Measurements from ENCODE around the gene SIX5. TPM values are rescaled to one million over a fixed set of nuclear protein-coding genes. Genes with fewer than 3 reads are reported as not detected.

The SIX5 gene
- total RNA-seq, 1 experiment from 2014 or later, result 26.0 TPM

DNA sequence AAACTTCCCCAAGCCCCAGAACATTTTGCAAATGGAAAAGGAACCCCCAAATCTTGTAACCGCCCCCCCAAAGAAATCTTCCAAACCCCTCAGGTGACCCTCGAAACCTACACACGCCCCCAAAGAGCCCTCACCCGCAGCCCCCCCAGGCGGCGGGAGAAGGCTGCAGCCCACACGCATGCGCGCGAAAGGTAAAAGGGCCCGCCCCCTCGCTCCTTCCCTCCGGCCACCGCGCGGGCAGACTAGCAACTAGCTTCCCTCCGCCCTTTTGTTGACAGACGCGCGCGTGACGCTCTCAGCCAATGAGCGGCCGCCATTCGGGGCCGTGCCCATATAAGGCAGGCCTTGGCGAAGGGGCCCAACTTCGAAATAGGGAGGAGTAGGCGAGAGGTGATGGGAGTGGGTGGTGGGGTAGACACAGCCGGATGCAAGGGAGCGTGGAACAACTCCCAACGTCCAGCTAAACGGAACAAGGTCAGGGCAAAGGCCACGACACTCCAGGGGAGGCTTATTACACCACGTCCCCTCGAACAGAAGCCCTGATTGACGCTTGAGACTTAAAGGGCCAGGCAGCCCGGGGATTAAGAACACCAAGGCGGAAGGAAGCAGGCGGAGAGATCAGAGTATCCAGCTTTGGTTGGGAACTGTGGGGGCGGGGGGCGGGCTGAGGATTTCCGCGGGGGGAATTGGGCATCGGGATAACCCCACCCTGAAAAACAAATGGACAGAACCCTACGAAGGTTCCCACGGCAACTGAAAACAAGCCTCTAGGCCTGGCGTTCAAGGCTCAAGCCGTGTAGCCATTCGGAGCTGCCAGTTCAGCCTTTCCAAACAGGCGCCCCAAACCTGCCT, 51.7 kb downstream of the SIX5 start (continued):
- TF ChIP-seq, protein P1, sequence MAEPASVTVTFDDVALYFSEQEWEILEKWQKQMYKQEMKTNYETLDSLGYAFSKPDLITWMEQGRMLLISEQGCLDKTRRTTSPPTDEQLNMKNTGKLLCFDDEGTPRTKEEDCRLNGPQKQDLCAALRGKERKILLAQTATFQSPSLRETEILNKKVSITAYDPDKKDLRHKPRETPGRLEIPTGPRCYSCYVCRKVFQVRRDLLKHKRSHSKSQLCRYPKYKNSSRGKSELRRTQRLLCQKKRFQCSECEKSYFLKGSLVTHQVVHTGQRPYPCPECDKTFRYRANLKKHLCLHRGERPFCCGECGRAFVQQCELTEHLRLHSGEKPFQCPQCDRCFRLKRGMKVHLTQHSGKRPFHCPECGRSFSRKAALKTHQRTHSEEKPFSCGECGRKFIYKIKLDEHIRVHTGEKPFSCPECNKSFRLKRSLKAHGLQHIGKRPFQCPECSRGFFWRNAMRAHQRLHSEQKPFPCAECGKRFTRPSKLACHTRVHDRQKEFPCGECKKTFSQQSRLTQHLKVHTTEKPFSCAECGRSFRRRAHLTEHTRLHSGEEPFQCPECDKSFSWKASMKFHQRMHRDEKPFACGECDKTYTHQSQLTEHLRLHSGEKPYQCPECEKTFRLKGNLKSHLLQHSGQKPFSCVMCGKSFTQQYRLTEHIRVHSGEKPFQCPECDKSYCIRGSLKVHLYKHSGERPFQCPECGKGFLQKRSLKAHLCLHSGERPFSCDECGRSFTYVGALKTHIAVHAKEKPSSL (CRISPR knock-in tag; conservative IDR thresholded peaks at IDR 0.05), result no peak
- TF ChIP-seq, protein P2, sequence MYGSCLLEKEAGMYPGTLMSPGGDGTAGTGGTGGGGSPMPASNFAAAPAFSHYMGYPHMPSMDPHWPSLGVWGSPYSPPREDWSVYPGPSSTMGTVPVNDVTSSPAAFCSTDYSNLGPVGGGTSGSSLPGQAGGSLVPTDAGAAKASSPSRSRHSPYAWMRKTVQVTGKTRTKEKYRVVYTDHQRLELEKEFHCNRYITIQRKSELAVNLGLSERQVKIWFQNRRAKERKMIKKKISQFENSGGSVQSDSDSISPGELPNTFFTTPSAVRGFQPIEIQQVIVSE (CRISPR knock-in tag; IDR thresholded peaks at IDR 0.05; ENCODE audit: borderline replicate concordance), result no peak
- TF ChIP-seq SMAD4 (CRISPR knock-in tag; IDR thresholded peaks at IDR 0.05), result no peak
- TF ChIP-seq, protein P3, sequence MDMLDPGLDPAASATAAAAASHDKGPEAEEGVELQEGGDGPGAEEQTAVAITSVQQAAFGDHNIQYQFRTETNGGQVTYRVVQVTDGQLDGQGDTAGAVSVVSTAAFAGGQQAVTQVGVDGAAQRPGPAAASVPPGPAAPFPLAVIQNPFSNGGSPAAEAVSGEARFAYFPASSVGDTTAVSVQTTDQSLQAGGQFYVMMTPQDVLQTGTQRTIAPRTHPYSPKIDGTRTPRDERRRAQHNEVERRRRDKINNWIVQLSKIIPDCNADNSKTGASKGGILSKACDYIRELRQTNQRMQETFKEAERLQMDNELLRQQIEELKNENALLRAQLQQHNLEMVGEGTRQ (CRISPR knock-in tag; IDR thresholded peaks at IDR 0.05), result peak; percentile 95
- no peak for TF ChIP-seq ELF4 (CRISPR knock-in tag; IDR thresholded peaks at IDR 0.05; ENCODE audit: low read depth)
- TF ChIP-seq, protein P4, sequence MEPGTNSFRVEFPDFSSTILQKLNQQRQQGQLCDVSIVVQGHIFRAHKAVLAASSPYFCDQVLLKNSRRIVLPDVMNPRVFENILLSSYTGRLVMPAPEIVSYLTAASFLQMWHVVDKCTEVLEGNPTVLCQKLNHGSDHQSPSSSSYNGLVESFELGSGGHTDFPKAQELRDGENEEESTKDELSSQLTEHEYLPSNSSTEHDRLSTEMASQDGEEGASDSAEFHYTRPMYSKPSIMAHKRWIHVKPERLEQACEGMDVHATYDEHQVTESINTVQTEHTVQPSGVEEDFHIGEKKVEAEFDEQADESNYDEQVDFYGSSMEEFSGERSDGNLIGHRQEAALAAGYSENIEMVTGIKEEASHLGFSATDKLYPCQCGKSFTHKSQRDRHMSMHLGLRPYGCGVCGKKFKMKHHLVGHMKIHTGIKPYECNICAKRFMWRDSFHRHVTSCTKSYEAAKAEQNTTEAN (CRISPR knock-in tag; IDR thresholded peaks at IDR 0.05), result 0 out of 2 replicates have a peak, but pooled peaks have one; percentile 38
- no peak for TF ChIP-seq NR1H2 (CRISPR knock-in tag; IDR thresholded peaks at IDR 0.05)
- no peak for TF ChIP-seq HMGA2 (CRISPR knock-in tag; IDR thresholded peaks at IDR 0.05)
- peak; percentile 69; the same call in 1 of the 2 replicates for TF ChIP-seq FOXP1 (CRISPR knock-in tag; IDR thresholded peaks at IDR 0.05; ENCODE audit: borderline replicate concordance)
- TF ChIP-seq, protein P5, sequence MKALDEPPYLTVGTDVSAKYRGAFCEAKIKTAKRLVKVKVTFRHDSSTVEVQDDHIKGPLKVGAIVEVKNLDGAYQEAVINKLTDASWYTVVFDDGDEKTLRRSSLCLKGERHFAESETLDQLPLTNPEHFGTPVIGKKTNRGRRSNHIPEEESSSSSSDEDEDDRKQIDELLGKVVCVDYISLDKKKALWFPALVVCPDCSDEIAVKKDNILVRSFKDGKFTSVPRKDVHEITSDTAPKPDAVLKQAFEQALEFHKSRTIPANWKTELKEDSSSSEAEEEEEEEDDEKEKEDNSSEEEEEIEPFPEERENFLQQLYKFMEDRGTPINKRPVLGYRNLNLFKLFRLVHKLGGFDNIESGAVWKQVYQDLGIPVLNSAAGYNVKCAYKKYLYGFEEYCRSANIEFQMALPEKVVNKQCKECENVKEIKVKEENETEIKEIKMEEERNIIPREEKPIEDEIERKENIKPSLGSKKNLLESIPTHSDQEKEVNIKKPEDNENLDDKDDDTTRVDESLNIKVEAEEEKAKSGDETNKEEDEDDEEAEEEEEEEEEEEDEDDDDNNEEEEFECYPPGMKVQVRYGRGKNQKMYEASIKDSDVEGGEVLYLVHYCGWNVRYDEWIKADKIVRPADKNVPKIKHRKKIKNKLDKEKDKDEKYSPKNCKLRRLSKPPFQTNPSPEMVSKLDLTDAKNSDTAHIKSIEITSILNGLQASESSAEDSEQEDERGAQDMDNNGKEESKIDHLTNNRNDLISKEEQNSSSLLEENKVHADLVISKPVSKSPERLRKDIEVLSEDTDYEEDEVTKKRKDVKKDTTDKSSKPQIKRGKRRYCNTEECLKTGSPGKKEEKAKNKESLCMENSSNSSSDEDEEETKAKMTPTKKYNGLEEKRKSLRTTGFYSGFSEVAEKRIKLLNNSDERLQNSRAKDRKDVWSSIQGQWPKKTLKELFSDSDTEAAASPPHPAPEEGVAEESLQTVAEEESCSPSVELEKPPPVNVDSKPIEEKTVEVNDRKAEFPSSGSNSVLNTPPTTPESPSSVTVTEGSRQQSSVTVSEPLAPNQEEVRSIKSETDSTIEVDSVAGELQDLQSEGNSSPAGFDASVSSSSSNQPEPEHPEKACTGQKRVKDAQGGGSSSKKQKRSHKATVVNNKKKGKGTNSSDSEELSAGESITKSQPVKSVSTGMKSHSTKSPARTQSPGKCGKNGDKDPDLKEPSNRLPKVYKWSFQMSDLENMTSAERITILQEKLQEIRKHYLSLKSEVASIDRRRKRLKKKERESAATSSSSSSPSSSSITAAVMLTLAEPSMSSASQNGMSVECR (CRISPR knock-in tag; IDR thresholded peaks at IDR 0.05; ENCODE audit: borderline replicate concordance), result 0 out of 2 replicates have a peak, but pooled peaks have one; percentile 74
- TF ChIP-seq, protein P6, sequence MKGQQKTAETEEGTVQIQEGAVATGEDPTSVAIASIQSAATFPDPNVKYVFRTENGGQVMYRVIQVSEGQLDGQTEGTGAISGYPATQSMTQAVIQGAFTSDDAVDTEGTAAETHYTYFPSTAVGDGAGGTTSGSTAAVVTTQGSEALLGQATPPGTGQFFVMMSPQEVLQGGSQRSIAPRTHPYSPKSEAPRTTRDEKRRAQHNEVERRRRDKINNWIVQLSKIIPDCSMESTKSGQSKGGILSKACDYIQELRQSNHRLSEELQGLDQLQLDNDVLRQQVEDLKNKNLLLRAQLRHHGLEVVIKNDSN (CRISPR knock-in tag; IDR thresholded peaks at IDR 0.05), result peak; percentile 97

DNA sequence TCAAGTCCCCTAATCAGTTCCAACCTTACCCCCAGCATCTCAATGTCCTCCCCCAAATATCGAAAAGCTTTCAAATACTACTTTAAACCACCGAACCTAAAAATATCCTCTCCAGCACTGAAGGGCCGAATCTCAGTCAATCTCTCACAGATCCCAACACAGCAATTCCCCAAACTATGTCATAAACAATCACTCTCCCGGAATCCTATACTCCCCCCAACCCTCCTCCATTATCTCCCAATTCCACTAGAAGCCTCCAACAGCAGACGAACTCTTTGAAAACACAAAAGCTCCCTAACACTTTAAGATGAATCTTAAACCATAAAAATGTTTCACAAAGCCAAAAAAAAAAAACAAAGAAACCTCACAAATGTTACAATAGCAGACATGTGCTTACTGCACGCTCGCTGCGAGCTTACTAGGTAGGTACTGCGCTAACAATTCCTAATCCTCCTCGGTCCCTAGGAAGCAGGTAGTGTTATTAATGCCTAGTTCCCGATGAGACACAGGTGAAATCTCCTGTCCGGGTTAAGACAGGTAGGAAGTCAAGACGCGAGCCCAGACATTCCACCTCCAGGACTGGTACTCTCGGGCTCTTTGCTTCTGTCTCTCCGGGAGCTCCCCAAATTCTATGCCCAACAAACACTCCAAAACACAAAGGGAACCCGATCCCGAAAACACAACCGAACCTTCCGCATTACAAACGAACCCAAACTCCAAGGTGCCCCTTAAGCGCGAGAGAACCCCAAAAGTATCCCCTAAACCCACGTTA, 52.5 kb downstream of the SIX5 start:
- DNase-seq (ENCODE audit: low spot score), result no peak
- peaks cover 28% of the 10 kb centered on the region for H3K4me1 Mint-ChIP-seq
- no peaks in the 10 kb centered on the region; the same call in 1 of the 2 replicates for H3K27me3 Mint-ChIP-seq (ENCODE audit: low read depth)
- H3K36me3 Mint-ChIP-seq, result peaks cover 19% of the 10 kb centered on the region
- CTCF ChIA-PET, result interaction anchor here (0.6 to 4.5 kb wide), 28 partner anchors 9 to 314 kb away, joined by 3 to 80 read pairs (median 4); partner anchors contain the start of genes FBXO46, MYPOP, QPCTL and SIX5
- H3K9me3 Mint-ChIP-seq, result no peaks in the 10 kb centered on the region
- POLR2A ChIA-PET, result interaction anchor here (0.6 to 5.8 kb wide), 14 partner anchors 8 to 1731 kb away, joined by 3 to 115 read pairs (median 4); partner anchors contain the start of genes FBXO46, IRF2BP1, QPCTL and SIX5
- H3K4me3 Mint-ChIP-seq, result peak overlapping the region; percentile 97
- ATAC-seq, result no peak
- H3K27ac Mint-ChIP-seq, result peak overlapping the region; percentile 93
- TF ChIP-seq ZBTB21 (CRISPR knock-in tag; IDR thresholded peaks at IDR 0.05; ENCODE audit: borderline replicate concordance) (no peak), ZNF317 (CRISPR knock-in tag; IDR thresholded peaks at IDR 0.05; ENCODE audit: borderline replicate concordance, low read depth) (no peak), SOX15 (CRISPR knock-in tag; IDR thresholded peaks at IDR 0.05) (no peak), NR3C1 (CRISPR knock-in tag; conservative IDR thresholded peaks at IDR 0.05; ENCODE audit: low read depth) (no peak), SMAD4 (CRISPR knock-in tag; IDR thresholded peaks at IDR 0.05) (no peak), ETV6 (CRISPR knock-in tag; IDR thresholded peaks at IDR 0.05) (no peak)
- TF ChIP-seq, protein P7, sequence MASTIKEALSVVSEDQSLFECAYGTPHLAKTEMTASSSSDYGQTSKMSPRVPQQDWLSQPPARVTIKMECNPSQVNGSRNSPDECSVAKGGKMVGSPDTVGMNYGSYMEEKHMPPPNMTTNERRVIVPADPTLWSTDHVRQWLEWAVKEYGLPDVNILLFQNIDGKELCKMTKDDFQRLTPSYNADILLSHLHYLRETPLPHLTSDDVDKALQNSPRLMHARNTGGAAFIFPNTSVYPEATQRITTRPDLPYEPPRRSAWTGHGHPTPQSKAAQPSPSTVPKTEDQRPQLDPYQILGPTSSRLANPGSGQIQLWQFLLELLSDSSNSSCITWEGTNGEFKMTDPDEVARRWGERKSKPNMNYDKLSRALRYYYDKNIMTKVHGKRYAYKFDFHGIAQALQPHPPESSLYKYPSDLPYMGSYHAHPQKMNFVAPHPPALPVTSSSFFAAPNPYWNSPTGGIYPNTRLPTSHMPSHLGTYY (CRISPR knock-in tag; IDR thresholded peaks at IDR 0.05), result no peak
- TF ChIP-seq, protein P6 (CRISPR knock-in tag; IDR thresholded peaks at IDR 0.05), result no peak
- TF ChIP-seq, protein P8, sequence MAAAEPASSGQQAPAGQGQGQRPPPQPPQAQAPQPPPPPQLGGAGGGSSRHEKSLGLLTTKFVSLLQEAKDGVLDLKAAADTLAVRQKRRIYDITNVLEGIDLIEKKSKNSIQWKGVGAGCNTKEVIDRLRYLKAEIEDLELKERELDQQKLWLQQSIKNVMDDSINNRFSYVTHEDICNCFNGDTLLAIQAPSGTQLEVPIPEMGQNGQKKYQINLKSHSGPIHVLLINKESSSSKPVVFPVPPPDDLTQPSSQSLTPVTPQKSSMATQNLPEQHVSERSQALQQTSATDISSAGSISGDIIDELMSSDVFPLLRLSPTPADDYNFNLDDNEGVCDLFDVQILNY (CRISPR knock-in tag; IDR thresholded peaks at IDR 0.05), result no peak

Data from WTC11 (cell line).